ENCODE measurements around the gene SEMA7A.

DNA sequence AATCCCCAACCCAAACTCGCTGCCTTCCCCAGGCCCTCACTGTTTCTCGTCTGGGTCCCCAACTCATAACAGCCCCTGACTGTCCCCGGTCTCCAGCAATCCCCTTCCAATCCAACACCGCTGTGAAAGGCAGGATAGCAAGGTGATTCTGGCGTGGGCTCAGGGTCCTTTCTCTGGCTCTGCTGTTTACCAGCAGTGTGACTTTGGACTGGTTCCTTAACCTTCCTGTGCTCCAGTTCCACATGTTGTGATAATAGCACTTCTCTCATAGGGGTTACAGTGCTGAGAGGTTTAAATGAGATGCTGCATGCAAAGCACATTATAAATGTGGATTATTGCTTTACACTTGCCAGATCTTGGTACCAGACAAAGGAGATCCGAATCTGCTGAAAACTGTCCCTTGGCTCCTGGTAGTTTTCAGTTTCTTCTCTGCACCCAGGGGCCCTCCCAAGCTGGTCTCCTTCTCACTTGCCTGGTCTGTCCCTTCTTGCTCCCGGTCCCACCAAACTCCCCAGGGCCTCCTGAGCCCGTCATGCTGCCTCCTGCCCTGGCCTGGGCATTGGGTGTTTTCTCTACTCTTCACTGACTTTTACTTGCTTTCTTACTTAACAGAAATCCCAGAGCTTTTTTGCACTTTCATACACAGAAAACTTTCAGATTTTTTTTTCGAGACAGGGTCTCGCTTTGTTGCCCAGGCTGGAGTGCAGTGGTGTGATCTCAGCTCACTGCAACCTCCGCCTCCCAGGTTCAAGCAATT is 39.5 kb downstream of the SEMA7A start:
- TF ChIP-seq EZH2 (IDR thresholded peaks at IDR 0.05) (no peak), POLR2AphosphoS5 (IDR thresholded peaks at IDR 0.05; ENCODE audit: borderline replicate concordance, low read depth, low read length) (no peak)
